ENCODE results near the gene BIK.

DNA sequence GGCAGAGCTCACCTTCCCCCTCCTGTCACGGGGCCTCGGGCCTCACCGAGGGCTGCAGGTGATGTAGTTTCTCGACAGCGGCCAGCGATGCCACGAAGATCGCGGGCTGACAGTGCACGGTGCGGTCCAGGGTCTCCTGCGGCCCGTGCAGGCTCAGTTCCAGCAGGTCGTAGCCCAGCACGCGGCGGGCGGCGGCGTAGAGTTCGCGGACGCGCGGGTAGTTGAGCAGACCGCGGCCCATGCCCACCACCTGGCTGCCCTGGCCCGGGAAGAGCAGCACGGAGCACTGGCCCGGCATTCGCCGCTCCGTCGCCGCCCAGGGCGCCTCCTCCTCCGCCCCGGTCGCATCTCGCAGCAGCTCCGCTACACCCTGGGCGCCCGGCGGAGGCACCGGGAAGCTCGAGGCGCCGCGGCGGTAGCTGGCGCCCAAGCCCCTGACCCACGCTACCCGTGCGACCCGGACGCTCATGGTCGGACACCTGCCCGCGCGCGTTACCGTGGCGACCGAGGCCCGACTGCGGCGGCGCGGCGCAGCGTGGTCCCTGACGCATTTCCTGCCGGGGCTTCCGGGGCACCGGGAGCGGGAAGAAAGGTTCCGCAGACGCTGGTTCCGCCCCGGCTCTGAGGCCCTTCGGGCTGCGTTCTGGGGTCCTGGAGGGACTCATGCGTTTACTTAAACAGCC lies 32.5 kb downstream of the BIK start, which contains the start of gene MCAT:
- no peak for TF ChIP-seq BHLHE40 (IDR thresholded peaks at IDR 0.05; ENCODE audit: borderline replicate concordance)
- TF ChIP-seq SUZ12 (IDR thresholded peaks at IDR 0.05) = no peak
- TF ChIP-seq FOXA1 (IDR thresholded peaks at IDR 0.05) = no peak
- peak; percentile 78 for TF ChIP-seq CTBP1 (IDR thresholded peaks at IDR 0.05; ENCODE audit: borderline replicate concordance)
- TF ChIP-seq LEF1 (IDR thresholded peaks at IDR 0.05; ENCODE audit: borderline replicate concordance) = peak; percentile 45; the same call in 1 of the 2 replicates
- TF ChIP-seq FOXK2 (IDR thresholded peaks at IDR 0.05) = no peak
- TF ChIP-seq ARNT (IDR thresholded peaks at IDR 0.05) = peak; percentile 51; the same call in 1 of the 2 replicates
- no peak for TF ChIP-seq ELF4 (IDR thresholded peaks at IDR 0.05)
